GM18951 (cell line): ENCODE data around the gene CPSF4.

ENCODE experiments used
- POLR2A ChIP-seq: IDR thresholded peaks from 4 replicates; pipeline ENCODE4 v1.6.1; 2011; ENCODE audit warnings: mild to moderate bottlenecking; ENCODE audit not compliant: insufficient read length, insufficient read depth; ENCODE audit errors: extremely low read depth
- in situ Hi-C: fragments of 300-500 bp; cut with MboI; formaldehyde crosslinking; loops from one replicate; pipeline ENCODE4 v1.12.0; 2022; ENCODE audit warnings: low sequenced_read_pairs, mixed read lengths, inconsistent platforms; ENCODE audit not compliant: unreplicated experiment

The CPSF4 gene

GRCh38 chr7:99438573-99439480 is at the start of gene CPSF4, which contains the start of gene PTCD1:
Gene CPSF4, plus strand, starts transcription at chr7:99438943. Its CDS starts 140 bp downstream, at chr7:99439083.
Gene PTCD1, minus strand, starts transcription at chr7:99438798. Its CDS starts 3,556 bp downstream, at chr7:99435242.
- in situ Hi-C loops, result no loop called here
- TF ChIP-seq POLR2A, result peak; percentile 82

- no peak for TF ChIP-seq POLR2A
- in situ Hi-C loops, result no loop called here
Measured at GRCh38 chr7:99389772-99390171, 49.0 kb upstream of the CPSF4 start.

GRCh38 chr7:99390941-99391602 is 47.7 kb upstream of the CPSF4 start:
- TF ChIP-seq POLR2A, result no peak
- in situ Hi-C loops, result no loop called here

GRCh38 chr7:99392046-99392445 is 46.7 kb upstream of the CPSF4 start:
- TF ChIP-seq POLR2A, result peak; percentile 14

GRCh38 chr7:99392659-99393354 is 45.9 kb upstream of the CPSF4 start:
- in situ Hi-C loops, result no loop called here
- TF ChIP-seq POLR2A, result no peak

More at GRCh38 chr7:99392046-99392445, 46.7 kb upstream of the CPSF4 start:
- in situ Hi-C loops, result no loop called here

- TF ChIP-seq POLR2A, result peak; percentile 25
- in situ Hi-C loops, result no loop called here
Measured at GRCh38 chr7:99393355-99394187, 45.2 kb upstream of the CPSF4 start.

GRCh38 chr7:99394188-99394502 is 44.6 kb upstream of the CPSF4 start:
- in situ Hi-C loops, result no loop called here
- TF ChIP-seq POLR2A, result no peak

- no peak for TF ChIP-seq POLR2A
- in situ Hi-C loops, result no loop called here
Measured at GRCh38 chr7:99395616-99396327, 43.0 kb upstream of the CPSF4 start.

- in situ Hi-C loops, result no loop called here
- TF ChIP-seq POLR2A, result peak; percentile 7
Measured at GRCh38 chr7:99396418-99397296, 42.1 kb upstream of the CPSF4 start.

GRCh38 chr7:99397297-99397983 is 41.3 kb upstream of the CPSF4 start:
- peak; percentile 21 for TF ChIP-seq POLR2A
- in situ Hi-C loops, result no loop called here

- in situ Hi-C loops, result no loop called here
- no peak for TF ChIP-seq POLR2A
Measured at GRCh38 chr7:99398891-99399445, 39.8 kb upstream of the CPSF4 start.

GRCh38 chr7:99399597-99399996 is 39.1 kb upstream of the CPSF4 start:
- TF ChIP-seq POLR2A, result no peak
- in situ Hi-C loops, result no loop called here
